ENCODE data around the gene SRPK3.
"Not testable (repeated sequence)": the region's sequence is repeated elsewhere in the genome, so short reads cannot be mapped to it uniquely, and the experiment has no call there.

The SRPK3 gene

DNA sequence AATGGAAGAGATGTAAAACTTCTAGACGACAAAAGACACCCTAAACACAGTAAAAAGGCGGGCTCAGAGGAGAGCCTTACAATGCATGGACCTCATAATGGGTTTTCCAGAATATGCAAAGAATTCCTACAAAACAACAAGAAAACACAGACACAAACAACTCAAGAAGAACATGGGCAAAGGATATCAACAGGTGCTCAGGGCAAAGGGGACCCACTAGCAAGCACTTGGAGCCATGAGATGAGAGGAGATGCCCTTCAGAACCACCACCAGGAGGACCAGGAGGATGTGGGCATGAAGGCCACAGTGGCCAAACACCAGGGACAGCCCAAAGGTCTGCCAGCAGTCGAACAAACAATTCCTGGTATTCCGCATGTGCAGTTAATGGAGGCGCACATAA lies 32.3 kb downstream of the SRPK3 start:
- H3K27me3 ChIP-seq (ENCODE audit: insufficient read depth, low read length, poor library complexity): no peaks in the 10 kb centered on the region
- TF ChIP-seq, protein P1, sequence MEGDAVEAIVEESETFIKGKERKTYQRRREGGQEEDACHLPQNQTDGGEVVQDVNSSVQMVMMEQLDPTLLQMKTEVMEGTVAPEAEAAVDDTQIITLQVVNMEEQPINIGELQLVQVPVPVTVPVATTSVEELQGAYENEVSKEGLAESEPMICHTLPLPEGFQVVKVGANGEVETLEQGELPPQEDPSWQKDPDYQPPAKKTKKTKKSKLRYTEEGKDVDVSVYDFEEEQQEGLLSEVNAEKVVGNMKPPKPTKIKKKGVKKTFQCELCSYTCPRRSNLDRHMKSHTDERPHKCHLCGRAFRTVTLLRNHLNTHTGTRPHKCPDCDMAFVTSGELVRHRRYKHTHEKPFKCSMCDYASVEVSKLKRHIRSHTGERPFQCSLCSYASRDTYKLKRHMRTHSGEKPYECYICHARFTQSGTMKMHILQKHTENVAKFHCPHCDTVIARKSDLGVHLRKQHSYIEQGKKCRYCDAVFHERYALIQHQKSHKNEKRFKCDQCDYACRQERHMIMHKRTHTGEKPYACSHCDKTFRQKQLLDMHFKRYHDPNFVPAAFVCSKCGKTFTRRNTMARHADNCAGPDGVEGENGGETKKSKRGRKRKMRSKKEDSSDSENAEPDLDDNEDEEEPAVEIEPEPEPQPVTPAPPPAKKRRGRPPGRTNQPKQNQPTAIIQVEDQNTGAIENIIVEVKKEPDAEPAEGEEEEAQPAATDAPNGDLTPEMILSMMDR (IDR thresholded peaks at IDR 0.05; ENCODE audit: borderline replicate concordance, extremely low read depth, low read length, poor library complexity, severe bottlenecking): no peak
- TF ChIP-seq EZH2 (IDR thresholded peaks at IDR 0.05; ENCODE audit: borderline replicate concordance, low read depth, low read length, severe bottlenecking): no peak
- H3K79me2 ChIP-seq (ENCODE audit: insufficient read depth, low read length): no peaks in the 10 kb centered on the region

DNA sequence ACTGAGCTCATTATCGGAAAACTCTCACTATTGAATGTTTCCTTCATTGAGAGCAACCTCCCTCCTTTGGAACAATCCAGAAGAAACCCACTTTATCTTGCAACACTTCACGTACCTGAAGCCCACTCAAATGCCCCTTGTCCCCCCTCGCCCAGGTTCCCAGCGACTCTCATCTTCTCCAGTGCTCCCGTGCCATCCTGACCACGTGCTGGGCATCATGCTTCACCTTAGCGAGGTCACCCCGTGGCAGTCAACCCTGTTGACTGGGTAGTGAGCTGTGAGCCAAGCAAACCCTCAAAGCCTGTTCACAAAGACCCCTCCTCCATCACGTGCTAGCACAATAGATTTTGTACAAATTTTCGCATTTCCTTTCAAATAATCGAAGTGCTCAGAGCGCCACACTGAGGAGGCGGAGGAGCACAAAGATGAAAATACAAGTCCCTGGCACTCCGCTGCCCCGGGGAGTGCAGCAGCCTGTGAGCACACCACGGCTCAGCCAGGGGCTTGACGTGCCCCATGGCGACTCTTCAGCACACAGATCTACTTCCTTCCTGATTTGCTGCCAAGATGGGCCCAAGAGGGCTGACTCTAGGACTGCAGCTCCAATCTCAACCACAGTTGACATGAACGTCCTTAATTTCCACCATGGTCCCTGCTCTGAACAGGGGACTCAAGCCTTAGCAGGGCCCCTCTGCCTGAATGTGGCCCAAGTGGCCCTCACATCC lies 33.9 kb downstream of the SRPK3 start:
- no peak overlapping the region for H3K9ac ChIP-seq (ENCODE audit: low read depth, low read length)
- no peak overlapping the region for H3K4me2 ChIP-seq (ENCODE audit: insufficient read depth, low read length)
- H3K27me3 ChIP-seq (ENCODE audit: insufficient read depth, low read length, poor library complexity): peaks cover 11% of the 10 kb centered on the region
- ATAC-seq (ENCODE audit: insufficient read depth, low read depth) (no peak), DNase-seq (no peak)
- H2AFZ ChIP-seq (ENCODE audit: low read depth, low read length): no peak overlapping the region
- peaks cover 9% of the 10 kb centered on the region for H3K4me1 ChIP-seq (ENCODE audit: insufficient read depth, low read length)
- H3K9me3 ChIP-seq (ENCODE audit: insufficient read depth, low read length, severe bottlenecking): no peaks in the 10 kb centered on the region
- H3K36me3 ChIP-seq (ENCODE audit: insufficient read depth, low read length): no peaks in the 10 kb centered on the region
- TF ChIP-seq, protein P1 (IDR thresholded peaks at IDR 0.05; ENCODE audit: borderline replicate concordance, extremely low read depth, low read length, poor library complexity, severe bottlenecking): no peak
- no peak for TF ChIP-seq EZH2 (IDR thresholded peaks at IDR 0.05; ENCODE audit: borderline replicate concordance, low read depth, low read length, severe bottlenecking)
- no peak overlapping the region for H3K4me3 ChIP-seq (ENCODE audit: low read depth in 1 of 2, low read length in 2 of 2)
- no peaks in the 10 kb centered on the region for H3K79me2 ChIP-seq (ENCODE audit: insufficient read depth, low read length)
- H4K20me1 ChIP-seq (ENCODE audit: insufficient read depth, low read length): no peaks in the 10 kb centered on the region
- H3K27ac ChIP-seq (ENCODE audit: low read length): no peak overlapping the region

More for the DNA sequence above, 32.3 kb downstream of the SRPK3 start:
- Histone ChIP-seq H3K4me1 (ENCODE audit: insufficient read depth, low read length) (no peaks in the 10 kb centered on the region), H3K27ac (ENCODE audit: low read length) (no peak overlapping the region), H3K36me3 (ENCODE audit: insufficient read depth, low read length) (no peaks in the 10 kb centered on the region), H3K9ac (ENCODE audit: low read depth, low read length) (no peak overlapping the region), H3K9me3 (ENCODE audit: insufficient read depth, low read length, severe bottlenecking) (no peaks in the 10 kb centered on the region), H3K4me2 (ENCODE audit: insufficient read depth, low read length) (no peak overlapping the region), H3K4me3 (ENCODE audit: low read depth in 1 of 2, low read length in 2 of 2) (no peak overlapping the region), H4K20me1 (ENCODE audit: insufficient read depth, low read length) (no peaks in the 10 kb centered on the region), H2AFZ (ENCODE audit: low read depth, low read length) (no peak overlapping the region)
- no peak for DNase-seq
- ATAC-seq (ENCODE audit: insufficient read depth, low read depth): no peak

DNA sequence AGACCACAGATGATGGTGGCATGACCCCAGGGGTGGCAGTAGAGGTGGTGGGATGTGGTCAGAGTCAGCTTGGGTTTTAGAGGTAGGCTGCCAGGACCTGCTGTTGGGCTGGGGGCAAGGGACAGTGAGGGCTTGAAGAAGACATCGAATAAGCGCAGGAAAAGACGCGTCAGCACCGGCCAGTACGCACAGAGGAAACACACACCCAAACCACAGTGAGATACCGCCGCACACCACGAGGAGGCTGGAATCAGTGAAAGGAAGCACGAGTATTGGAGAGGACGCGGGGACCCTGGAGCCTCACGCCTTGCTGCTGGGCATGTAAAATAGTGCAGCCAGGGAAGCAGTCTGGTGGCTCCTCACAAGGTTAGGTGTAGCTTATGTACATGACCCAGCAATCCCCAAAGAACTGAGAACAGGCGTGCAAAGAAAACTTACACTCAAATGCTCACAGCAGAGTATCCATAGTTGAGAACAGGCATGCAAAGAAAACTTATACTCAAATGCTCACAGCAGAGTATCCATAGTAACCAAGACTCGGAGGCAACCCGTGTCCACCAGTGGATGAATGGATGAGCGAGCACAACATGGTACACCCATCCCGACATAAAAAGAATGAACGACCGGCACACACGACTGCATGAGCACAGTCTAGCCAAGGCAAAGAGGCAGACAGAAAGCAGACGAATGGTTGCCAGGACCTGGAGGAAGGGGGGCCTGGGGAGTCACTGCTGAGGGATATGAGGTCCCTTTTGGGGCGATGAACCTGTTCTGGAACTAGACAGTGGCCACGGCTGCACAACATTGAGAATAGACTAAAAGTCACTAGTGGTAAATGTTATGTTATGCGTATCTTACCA lies 36.2 kb downstream of the SRPK3 start:
- H3K9me3 ChIP-seq (ENCODE audit: insufficient read depth, low read length, severe bottlenecking): no peaks in the 10 kb centered on the region
- no peak for DNase-seq

DNA sequence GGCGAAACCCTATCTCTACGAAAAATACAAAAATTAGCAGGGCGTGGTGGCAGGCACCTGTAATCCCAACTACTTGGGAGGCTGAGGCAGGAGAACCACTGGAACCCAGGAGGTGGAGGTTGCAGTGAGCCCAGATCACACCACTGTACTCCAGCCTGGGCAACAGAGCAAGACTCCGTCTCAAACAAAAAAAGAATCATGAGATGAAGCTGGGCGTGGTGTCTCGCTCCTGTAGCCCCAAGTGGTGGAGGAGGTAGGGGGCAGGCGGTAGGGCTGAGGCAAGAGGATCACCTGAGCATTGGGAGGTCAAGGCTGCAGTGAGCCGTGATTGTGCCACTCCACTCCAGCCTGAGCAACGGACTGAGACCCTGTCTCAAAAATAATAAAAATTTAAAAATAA lies 37.2 kb downstream of the SRPK3 start:
- H3K79me2 ChIP-seq (ENCODE audit: insufficient read depth, low read length); H3K4me3 ChIP-seq (ENCODE audit: low read depth in 1 of 2, low read length in 2 of 2); H3K9ac ChIP-seq (ENCODE audit: low read depth, low read length); DNase-seq; H3K4me2 ChIP-seq (ENCODE audit: insufficient read depth, low read length); H3K9me3 ChIP-seq (ENCODE audit: insufficient read depth, low read length, severe bottlenecking); H3K27ac ChIP-seq (ENCODE audit: low read length); H2AFZ ChIP-seq (ENCODE audit: low read depth, low read length); ATAC-seq (ENCODE audit: insufficient read depth, low read depth); H3K36me3 ChIP-seq (ENCODE audit: insufficient read depth, low read length); H4K20me1 ChIP-seq (ENCODE audit: insufficient read depth, low read length): not testable (repeated sequence)
- H3K4me1 ChIP-seq (ENCODE audit: insufficient read depth, low read length): peaks cover 27% of the 10 kb centered on the region
- H3K27me3 ChIP-seq (ENCODE audit: insufficient read depth, low read length, poor library complexity): peaks cover 11% of the 10 kb centered on the region

More for the DNA sequence above, 36.2 kb downstream of the SRPK3 start:
- Histone ChIP-seq H3K27ac (ENCODE audit: low read length) (no peak overlapping the region), H3K36me3 (ENCODE audit: insufficient read depth, low read length) (no peaks in the 10 kb centered on the region), H3K27me3 (ENCODE audit: insufficient read depth, low read length, poor library complexity) (peaks cover 11% of the 10 kb centered on the region), H2AFZ (ENCODE audit: low read depth, low read length) (no peak overlapping the region), H3K4me2 (ENCODE audit: insufficient read depth, low read length) (no peak overlapping the region), H3K4me3 (ENCODE audit: low read depth in 1 of 2, low read length in 2 of 2) (no peak overlapping the region), H3K4me1 (ENCODE audit: insufficient read depth, low read length) (peaks cover 22% of the 10 kb centered on the region), H3K79me2 (ENCODE audit: insufficient read depth, low read length) (no peaks in the 10 kb centered on the region), H3K9ac (ENCODE audit: low read depth, low read length) (no peak overlapping the region), H4K20me1 (ENCODE audit: insufficient read depth, low read length) (no peaks in the 10 kb centered on the region)
- ATAC-seq (ENCODE audit: insufficient read depth, low read depth): no peak
- TF ChIP-seq, protein P1 (IDR thresholded peaks at IDR 0.05; ENCODE audit: borderline replicate concordance, extremely low read depth, low read length, poor library complexity, severe bottlenecking): no peak
- no peak for TF ChIP-seq EZH2 (IDR thresholded peaks at IDR 0.05; ENCODE audit: borderline replicate concordance, low read depth, low read length, severe bottlenecking)
